ENCODE results near the gene ANXA5. TPM values are rescaled to one million over a fixed set of nuclear protein-coding genes. Genes with fewer than 3 reads are reported as not detected.

Gene ANXA5
- total RNA-seq, 1 donor from 2014 or later: 382 TPM

DNA sequence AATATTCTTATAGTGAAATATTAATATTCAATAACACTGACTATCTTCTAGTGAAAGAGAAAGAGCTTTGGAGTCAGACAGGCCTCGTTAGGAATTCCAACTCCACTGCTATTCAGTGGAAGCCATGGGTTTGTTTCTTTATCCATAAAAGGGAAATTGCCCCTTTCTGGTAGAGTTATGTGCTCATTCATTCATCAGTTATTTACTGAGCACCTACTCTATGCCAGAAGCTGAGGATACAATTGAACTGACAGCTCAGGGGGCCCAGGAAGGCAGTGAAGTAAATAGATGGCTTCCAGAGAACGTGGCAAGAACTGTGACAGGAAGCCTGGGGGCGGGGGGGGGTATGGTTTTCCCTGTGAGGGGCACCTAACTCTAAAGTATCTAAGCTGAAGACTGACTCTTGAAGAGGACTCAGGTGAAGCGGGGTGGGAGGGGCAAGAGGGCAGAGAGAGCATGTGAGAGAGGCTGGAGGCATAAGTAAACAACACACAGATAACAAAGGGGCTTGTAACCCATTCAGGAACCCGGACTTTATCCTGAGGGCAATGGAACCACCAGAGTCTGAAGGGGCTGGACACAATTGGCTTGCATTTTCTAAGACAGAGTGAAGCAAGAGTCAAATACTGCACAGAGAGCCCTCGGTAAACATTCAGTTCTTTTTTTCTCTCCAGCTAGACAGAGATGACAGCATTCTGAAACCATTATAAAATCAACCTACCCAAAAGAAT, 20.3 kb downstream of the ANXA5 start:
- TF ChIP-seq, protein P1, sequence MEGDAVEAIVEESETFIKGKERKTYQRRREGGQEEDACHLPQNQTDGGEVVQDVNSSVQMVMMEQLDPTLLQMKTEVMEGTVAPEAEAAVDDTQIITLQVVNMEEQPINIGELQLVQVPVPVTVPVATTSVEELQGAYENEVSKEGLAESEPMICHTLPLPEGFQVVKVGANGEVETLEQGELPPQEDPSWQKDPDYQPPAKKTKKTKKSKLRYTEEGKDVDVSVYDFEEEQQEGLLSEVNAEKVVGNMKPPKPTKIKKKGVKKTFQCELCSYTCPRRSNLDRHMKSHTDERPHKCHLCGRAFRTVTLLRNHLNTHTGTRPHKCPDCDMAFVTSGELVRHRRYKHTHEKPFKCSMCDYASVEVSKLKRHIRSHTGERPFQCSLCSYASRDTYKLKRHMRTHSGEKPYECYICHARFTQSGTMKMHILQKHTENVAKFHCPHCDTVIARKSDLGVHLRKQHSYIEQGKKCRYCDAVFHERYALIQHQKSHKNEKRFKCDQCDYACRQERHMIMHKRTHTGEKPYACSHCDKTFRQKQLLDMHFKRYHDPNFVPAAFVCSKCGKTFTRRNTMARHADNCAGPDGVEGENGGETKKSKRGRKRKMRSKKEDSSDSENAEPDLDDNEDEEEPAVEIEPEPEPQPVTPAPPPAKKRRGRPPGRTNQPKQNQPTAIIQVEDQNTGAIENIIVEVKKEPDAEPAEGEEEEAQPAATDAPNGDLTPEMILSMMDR (IDR thresholded peaks at IDR 0.05): no peak
- no peaks in the 10 kb centered on the region for H3K9me3 ChIP-seq
- no peaks in the 10 kb centered on the region for H3K4me1 ChIP-seq
- no peak overlapping the region for H3K4me3 ChIP-seq
- no peak overlapping the region for H3K27ac ChIP-seq
- DNase-seq: no peak
- ATAC-seq: no peak
- H3K36me3 ChIP-seq: peaks cover 90% of the 10 kb centered on the region
- H3K27me3 ChIP-seq: no peaks in the 10 kb centered on the region
- intact Hi-C loops (cut with DNase I): no loop called here

DNA sequence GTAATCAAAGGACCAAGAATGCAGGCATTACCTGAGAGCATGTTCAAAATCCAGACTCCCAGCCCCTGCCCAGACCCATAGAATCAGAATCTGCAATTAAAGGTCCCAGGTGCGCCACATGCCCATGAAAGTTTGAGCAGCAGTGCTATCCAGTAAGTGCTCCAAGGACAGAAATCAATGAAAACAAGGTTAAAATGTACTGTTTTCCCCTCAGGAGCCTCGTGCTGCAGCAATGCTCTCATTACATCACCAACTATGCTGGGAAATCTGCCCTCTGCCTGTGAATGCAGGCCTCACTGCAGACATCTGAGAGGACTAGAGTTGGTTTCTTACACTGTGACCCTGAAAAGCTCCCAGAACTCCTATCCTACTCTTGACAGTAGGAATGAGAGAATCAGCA, 21.1 kb downstream of the ANXA5 start:
- TF ChIP-seq, protein P1 (IDR thresholded peaks at IDR 0.05): no peak
- Histone ChIP-seq H3K27me3 (no peaks in the 10 kb centered on the region), H3K4me3 (no peak overlapping the region), H3K4me1 (no peaks in the 10 kb centered on the region), H3K9me3 (no peaks in the 10 kb centered on the region), H3K36me3 (peaks cover 90% of the 10 kb centered on the region), H3K27ac (no peak overlapping the region)
- no peak for DNase-seq
- no peak for ATAC-seq
- intact Hi-C loops (cut with DNase I): no loop called here

DNA sequence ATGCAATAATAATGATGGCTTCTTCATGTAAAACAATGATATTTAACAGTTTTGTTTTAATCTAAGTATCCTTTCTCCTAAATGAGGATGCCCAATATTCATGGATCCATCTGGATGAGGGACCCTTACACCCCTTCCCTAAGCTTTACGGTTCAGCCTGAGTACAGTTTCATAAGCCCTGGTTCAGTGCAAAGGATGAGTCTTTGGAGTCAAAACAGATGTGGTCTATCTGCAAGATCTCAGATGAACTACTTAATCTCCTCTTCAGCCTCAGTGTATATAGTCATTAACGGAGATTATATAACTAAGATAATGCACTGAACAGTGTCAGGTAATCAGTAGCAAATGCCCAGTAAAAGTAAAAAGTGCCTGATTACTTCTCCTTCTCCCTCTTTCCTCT, 22.1 kb downstream of the ANXA5 start:
- H3K36me3 ChIP-seq: peaks cover 90% of the 10 kb centered on the region
- no peak overlapping the region for H3K4me3 ChIP-seq
- intact Hi-C loops (cut with DNase I): no loop called here
- no peak overlapping the region for H3K27ac ChIP-seq
- no peaks in the 10 kb centered on the region for H3K4me1 ChIP-seq
- TF ChIP-seq, protein P1 (IDR thresholded peaks at IDR 0.05): no peak
- no peaks in the 10 kb centered on the region for H3K27me3 ChIP-seq
- DNase-seq (no peak), ATAC-seq (no peak)
- no peaks in the 10 kb centered on the region for H3K9me3 ChIP-seq

DNA sequence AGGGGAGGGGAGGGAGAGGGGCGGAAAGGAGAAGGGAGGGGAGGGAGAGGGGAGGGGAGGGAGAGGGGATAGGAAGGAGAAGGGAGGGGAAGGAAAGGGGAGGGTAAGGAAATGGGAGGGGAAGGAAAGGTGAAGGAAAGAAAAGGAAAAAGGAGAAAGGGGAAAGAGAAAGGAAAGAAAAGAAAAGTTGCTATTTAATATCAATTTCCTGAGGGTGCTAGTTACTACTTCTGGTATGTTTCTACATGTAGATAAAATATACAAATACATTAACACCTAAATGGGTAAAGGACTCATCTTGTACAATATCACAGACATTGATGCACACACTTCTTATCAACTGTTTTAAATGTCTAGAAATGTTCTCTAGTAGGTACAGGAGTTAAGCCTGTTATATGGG, 22.6 kb downstream of the ANXA5 start:
- H3K4me1 ChIP-seq: no peaks in the 10 kb centered on the region
- TF ChIP-seq, protein P1 (IDR thresholded peaks at IDR 0.05): no peak
- no peak for DNase-seq
- H3K4me3 ChIP-seq: no peak overlapping the region
- no peak for ATAC-seq
- peaks cover 90% of the 10 kb centered on the region for H3K36me3 ChIP-seq
- intact Hi-C loops (cut with DNase I): no loop called here
- no peaks in the 10 kb centered on the region for H3K27me3 ChIP-seq
- H3K9me3 ChIP-seq: no peaks in the 10 kb centered on the region
- H3K27ac ChIP-seq: no peak overlapping the region

DNA sequence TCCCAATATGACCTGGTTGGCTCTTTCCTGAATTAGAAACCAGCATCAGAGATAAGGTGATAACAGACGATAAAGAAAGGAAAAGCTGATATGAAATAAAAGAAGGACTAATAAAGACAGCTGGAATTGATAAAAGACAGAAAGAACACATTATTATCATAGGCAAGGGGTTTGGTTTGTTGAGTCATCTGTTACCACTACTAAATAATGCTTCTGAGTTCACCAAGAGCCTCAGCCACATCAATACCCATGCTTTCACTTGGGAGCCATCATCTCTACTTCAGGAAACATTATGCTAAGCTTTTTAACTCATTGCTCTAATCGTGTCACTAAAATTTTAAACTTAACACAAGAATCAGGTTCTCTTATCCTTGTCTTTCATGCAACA, 27.6 kb downstream of the ANXA5 start:
- H3K36me3 ChIP-seq: peaks cover 72% of the 10 kb centered on the region
- intact Hi-C loops (cut with DNase I): no loop called here

More for the DNA sequence above, 27.6 kb downstream of the ANXA5 start:
- Histone ChIP-seq H3K27ac (no peak overlapping the region), H3K4me1 (no peaks in the 10 kb centered on the region), H3K9me3 (no peaks in the 10 kb centered on the region), H3K4me3 (no peak overlapping the region), H3K27me3 (no peaks in the 10 kb centered on the region)
- no peak for DNase-seq
- no peak for ATAC-seq
- TF ChIP-seq, protein P1 (IDR thresholded peaks at IDR 0.05): no peak
